ENCODE measurements around the gene VASH2. TPM values are rescaled to one million over a fixed set of nuclear protein-coding genes. Genes with fewer than 3 reads are reported as not detected.
"Not testable (repeated sequence)": the region's sequence is repeated elsewhere in the genome, so short reads cannot be mapped to it uniquely, and the experiment has no call there.

The VASH2 gene
- 1 to 10 TPM in 2 of 4 donors, under 1 TPM in 2; 0.24 to 2.0 (median 1.1) TPM for total RNA-seq

DNA sequence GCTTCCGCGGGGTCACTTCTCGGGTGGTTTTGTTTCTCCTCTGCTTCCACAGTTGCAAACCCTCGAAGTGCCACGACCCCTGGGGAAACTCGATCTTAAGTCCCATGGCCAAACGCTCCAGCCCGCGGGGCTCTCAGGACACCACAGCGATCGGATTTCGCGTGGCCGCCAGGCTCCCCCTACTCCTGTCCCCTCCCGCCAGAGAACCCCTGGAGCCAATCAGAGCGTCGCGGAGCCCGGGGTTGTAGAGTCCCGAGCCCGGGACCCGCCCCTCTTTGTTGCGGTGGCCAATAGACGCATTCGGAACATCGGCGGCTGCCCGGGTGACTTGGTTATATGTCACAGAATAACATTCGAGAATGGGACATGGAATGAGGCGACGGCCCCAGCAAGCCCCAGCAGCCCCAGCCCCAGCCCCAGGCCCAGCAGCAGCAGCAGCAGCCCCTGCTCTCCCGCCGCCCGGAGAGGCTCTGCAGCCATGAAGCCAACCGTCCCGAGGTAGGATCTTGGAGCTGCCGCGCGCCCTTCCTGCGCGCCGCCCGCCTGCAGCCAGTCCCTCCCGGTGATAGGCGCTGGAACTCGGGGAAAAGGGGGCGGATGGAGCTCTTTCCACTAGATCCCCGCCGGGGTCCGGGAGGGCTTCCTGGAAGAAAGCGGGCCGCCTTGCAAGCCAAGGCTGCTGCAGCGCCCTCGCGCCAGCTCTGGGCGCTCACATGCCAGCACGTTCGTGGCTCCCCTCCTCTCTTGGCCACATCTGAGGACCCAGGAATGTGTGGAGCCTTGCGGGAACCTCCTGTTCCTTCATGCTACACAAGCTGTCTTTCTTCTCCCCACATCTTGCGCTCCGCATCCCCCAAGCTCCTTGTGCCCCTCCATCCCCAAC is at the start of gene VASH2:
TSS of gene VASH2 (plus strand) at position 299 of the 883 bp plus-strand sequence. CDS start 1,002 bp downstream, outside the sequence.
- TF ChIP-seq, protein P1, sequence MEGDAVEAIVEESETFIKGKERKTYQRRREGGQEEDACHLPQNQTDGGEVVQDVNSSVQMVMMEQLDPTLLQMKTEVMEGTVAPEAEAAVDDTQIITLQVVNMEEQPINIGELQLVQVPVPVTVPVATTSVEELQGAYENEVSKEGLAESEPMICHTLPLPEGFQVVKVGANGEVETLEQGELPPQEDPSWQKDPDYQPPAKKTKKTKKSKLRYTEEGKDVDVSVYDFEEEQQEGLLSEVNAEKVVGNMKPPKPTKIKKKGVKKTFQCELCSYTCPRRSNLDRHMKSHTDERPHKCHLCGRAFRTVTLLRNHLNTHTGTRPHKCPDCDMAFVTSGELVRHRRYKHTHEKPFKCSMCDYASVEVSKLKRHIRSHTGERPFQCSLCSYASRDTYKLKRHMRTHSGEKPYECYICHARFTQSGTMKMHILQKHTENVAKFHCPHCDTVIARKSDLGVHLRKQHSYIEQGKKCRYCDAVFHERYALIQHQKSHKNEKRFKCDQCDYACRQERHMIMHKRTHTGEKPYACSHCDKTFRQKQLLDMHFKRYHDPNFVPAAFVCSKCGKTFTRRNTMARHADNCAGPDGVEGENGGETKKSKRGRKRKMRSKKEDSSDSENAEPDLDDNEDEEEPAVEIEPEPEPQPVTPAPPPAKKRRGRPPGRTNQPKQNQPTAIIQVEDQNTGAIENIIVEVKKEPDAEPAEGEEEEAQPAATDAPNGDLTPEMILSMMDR (IDR thresholded peaks at IDR 0.05), result no peak
- peak in 1 of 2 donors; percentile 31 for TF ChIP-seq POLR2A (IDR thresholded peaks at IDR 0.05)
- Histone ChIP-seq H3K4me1 (peaks cover 7 to 10% of the 10 kb centered on the region in 2 donors), H3K27me3 (no peaks in the 10 kb centered on the region), H3K27ac (no peak within 1 kb of the TSS), H3K4me3 (replicated peaks in 1 of 3) (peak within 1 kb of the TSS in 1 of 3 donors; percentile 40), H3K36me3 (no peaks in the 10 kb centered on the region), H3K9me3 (no peaks in the 10 kb centered on the region)
- WGBS, 2 donors, result 3 to 7% methylated on average over 18 to 28 of the region's 61 CpGs
- peak; percentile 70 for DNase-seq
- intact Hi-C loops (cut with DNase I), result no loop called here

GRCh38 chr1:212901290-212901689 is 49.1 kb upstream of the VASH2 start:
- H3K27me3 ChIP-seq, result no peaks in the 10 kb centered on the region
- H3K36me3 ChIP-seq, result peaks cover 0 to 11% of the 10 kb centered on the region in 2 donors
- DNase-seq, result no peak
- H3K27ac ChIP-seq, result no peak overlapping the region
- intact Hi-C loops (cut with DNase I), result no loop called here
- H3K4me1 ChIP-seq, result no peaks in the 10 kb centered on the region
- no peak overlapping the region for H3K4me3 ChIP-seq (replicated peaks in 1 of 3)
- H3K9me3 ChIP-seq, result no peaks in the 10 kb centered on the region
- WGBS, 2 donors, result 95 to 96% methylated on average over 2 of the region's 2 CpGs
- TF ChIP-seq, protein P1 (IDR thresholded peaks at IDR 0.05), result no peak
- TF ChIP-seq POLR2A (IDR thresholded peaks at IDR 0.05), result no peak

DNA sequence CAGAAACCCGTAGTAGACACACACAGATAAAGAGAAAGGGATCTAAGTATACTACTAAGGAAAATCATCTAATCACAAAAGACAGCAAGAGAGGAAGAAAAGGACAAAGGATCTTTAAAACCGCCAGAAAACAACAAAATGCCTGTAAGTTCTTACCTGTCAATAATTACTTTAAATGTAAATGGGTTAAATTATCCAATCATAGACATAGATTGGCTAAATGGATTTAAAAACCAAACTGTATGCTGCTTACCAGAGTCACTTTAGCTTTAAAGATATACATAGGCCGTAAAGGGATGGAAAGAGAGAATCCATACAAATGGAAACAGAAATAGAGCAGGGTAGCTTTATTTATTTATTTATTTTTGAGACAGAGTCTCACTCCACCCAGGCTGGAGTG is 48.3 kb upstream of the VASH2 start:
- WGBS, 2 donors, result 81 to 98% methylated on average over 3 of the region's 3 CpGs
- H3K9me3 ChIP-seq, result no peaks in the 10 kb centered on the region
- intact Hi-C loops (cut with DNase I), result no loop called here
- peaks cover 0 to 9% of the 10 kb centered on the region in 2 donors for H3K36me3 ChIP-seq
- H3K27ac ChIP-seq, result no peak overlapping the region
- no peaks in the 10 kb centered on the region for H3K4me1 ChIP-seq
- H3K4me3 ChIP-seq (replicated peaks in 1 of 3), result no peak overlapping the region
- TF ChIP-seq, protein P1 (IDR thresholded peaks at IDR 0.05), result no peak
- no peak for TF ChIP-seq POLR2A (IDR thresholded peaks at IDR 0.05)
- H3K27me3 ChIP-seq, result no peaks in the 10 kb centered on the region
- no peak for DNase-seq

GRCh38 chr1:212903664-212904063 is 46.7 kb upstream of the VASH2 start:
- intact Hi-C loops (cut with DNase I), result no loop called here
- Histone ChIP-seq H3K4me3 (replicated peaks in 1 of 3) (no peak overlapping the region), H3K27me3 (no peaks in the 10 kb centered on the region), H3K9me3 (no peaks in the 10 kb centered on the region), H3K27ac (no peak overlapping the region), H3K36me3 (peaks cover 0 to 5% of the 10 kb centered on the region in 2 donors), H3K4me1 (no peaks in the 10 kb centered on the region)
- no peak for DNase-seq
- TF ChIP-seq POLR2A (IDR thresholded peaks at IDR 0.05), result no peak
- TF ChIP-seq, protein P1 (IDR thresholded peaks at IDR 0.05), result no peak
- 92 to 93% methylated on average over 1 of the region's 1 CpG for WGBS, 2 donors

DNA sequence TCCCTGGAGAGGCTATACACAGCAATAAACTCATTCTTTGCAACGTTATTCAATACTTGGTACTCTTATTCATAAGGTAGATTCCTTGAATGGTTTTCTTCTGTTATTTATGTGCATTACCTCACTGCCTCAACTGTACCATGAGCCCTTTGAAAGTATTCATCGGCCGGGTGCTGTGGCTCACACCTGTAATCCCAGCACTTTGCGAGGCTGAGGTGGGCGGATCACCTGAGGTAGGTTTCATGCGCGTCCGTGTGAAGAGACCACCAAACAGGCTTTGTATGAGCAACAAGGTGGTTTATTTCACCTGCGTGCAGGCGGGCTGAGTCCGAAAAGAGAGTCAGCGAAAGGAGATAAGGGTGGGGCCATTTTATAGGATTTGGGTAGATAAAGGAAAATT is 42.3 kb upstream of the VASH2 start:
- H3K9me3 ChIP-seq; H3K36me3 ChIP-seq; intact Hi-C loops (cut with DNase I); H3K4me3 ChIP-seq (replicated peaks in 1 of 3); DNase-seq; H3K27ac ChIP-seq; H3K4me1 ChIP-seq; H3K27me3 ChIP-seq: not testable (repeated sequence)
- 71 to 85% methylated on average over 12 of the region's 12 CpGs for WGBS, 2 donors

Data from thyroid gland (tissue), 4 donors.